Stimulated activated CD8-positive, alpha-beta memory T cell treated with anti-CD3 and anti-CD28 coated beads, Interleukin-7, amount 100 ng/mL, for 4 hours (primary cell): ENCODE data around the gene COL4A1.
"Not testable (repeated sequence)": the region's sequence is repeated elsewhere in the genome, so short reads cannot be mapped to it uniquely, and the experiment has no call there.

ENCODE experiments used
- DNase-seq, 2 donors: peaks; one replicate each; pipeline ENCODE4 v3.0.0-alpha.2; 2020; ENCODE audit warnings: low read depth in 2 of 2

The COL4A1 gene

DNA sequence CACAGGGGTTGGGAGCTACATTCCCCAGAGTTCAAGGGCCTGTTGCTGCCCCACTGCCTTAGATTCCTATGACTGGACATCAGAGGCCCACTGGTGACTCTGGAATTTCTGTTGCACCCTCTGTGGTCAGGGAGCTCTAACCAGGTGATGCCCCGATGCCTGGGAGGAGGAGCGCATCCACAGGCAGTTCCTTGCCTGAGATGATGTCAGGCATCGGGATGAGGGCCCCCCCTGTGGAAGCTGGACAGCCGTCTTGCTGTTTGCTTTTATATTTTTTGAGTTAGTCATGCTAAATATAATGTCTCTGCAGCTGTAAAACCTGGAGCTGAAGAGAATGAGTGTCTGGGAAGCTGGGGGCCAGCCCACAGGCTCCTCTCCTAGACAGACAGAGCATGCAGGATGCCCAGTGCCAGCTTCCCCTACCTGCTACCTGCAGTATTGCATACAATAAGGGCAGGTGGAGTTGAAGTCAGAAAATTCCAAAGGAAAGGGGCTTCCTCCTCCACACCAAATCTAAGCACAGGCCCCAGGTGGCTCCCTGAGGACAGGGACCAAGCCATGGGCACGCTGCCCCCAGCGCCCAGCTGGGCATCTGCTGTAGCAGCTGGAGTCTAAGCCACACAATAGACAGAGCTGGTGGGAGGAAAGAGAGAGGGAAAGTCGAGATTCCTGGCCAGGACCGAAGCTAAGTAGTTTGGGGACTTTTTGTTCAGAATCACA lies 16.4 kb upstream of the COL4A1 start:
- no peak for DNase-seq

DNA sequence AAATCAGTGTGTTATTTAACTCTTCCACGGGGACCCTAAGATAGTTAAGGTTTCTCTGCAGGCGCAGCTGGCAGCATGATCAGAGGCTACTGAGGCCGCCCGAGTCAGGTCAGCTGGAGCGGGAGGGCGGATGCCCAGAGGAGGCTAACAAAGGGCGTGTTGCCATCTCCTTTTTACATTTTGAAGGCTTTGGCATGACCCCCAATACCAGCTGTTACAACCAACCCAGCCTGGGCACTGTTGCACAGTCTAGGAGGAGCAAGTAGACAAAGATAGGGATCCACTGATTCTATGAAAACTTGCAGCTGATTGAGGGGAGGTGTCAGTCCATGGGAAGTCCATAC lies 15.8 kb upstream of the COL4A1 start:
- DNase-seq, result no peak

DNA sequence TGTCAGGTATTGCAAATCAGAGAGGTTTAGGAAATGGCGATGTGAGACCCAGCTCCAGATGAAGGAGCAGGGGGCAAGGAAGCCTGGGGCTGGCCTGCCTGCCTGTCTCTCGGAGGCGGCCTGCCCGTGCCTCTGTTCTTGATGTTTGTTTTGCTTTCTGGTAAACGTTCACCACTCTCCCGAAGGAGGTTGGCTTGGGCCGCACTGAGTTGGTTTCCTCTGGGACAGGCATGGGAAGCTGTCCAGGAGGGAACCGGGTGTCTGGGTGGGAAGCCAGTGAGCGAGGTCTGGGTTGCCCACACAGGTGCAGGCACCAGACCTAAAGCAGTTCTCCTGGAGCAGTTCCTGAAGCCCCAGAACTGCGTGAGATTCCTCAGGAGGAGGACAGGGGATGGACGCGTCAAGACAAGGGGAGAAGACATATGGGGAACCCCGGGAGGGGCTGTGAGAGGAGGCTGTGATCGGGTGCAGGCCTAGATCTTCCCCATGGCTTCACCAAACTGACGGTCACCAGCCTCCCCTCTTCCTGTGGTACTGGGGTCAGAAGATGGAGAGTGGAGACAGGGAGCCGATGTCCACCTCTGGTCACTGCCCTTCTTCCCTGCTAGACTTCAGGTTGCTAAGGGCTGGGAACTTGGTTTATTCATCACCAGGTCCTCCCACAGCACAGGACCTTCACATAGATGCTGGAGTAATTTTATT lies 15.3 kb upstream of the COL4A1 start:
- DNase-seq, result no peak

DNA sequence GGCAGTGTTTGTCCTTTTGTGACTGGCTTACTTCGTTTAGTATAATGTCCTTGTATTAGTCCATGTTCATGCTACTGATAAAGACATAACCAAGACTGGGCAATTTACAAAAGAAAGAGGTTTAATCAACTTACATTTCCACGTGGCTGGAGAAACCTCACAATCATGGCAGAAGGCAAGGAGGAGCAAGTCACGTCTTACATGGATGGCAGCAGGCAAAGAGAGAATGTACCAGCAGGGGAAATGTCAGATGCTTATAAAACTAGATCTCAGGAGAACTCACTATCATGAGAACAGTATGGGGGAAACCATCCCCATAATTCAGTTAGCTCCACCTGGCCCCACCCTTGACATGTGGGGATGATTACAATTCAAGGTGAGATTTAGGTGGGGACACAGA lies 14.6 kb upstream of the COL4A1 start:
- DNase-seq, result not testable (repeated sequence)

DNA sequence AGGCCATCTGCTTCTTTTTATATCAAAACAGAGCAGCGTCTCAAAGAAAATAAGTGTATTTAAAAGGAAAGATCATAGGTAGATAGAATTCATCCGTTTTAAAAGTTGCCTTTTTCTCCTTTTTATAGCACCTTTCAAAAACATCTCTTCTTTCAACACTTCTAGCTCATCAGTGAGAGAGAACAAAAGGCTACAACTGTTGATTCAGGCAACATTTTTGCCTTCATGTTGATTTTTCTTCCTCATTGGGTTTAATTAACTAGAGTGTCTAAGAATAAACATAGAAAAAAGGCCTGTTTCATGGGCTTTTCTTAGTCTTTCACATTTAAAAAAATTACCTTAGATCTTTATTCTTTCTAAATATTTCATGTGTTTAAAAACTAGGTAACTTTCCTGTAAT lies 13.7 kb upstream of the COL4A1 start:
- no peak for DNase-seq

DNA sequence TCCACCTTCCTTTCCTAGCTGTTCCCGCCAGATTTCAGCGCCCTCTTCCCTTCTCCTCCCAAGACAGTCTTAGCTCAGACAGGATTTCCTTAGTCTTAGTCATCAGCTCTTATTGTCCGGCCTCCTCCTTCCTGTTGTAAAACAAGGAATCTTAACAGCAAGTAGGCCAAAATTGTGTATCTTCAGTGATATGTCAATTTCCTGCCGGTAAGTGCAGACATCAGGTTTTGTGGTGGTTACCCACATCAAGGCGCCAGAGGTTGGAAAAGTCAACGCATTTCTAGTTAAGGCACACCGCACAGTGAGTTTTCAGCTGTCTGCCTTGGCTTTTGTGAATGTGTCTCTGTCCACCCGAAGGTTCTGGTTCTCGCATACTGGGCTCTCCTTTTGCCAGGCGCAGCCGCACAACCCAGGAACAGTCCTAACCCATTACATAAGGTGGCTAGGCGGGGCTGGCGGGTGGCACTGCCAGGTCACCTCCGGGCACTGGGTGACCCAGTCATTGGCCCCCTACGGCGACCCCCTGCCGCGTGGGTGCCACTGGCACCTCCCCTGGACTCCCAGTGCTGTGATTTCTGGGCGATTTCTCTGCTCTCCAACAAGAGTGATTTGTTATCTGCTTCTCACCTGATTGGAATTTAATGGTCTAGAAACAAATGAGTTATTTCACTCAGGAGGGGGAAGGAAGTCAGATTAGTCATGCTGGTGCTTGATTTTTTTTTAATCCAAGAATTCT lies 13.0 kb upstream of the COL4A1 start:
- no peak for DNase-seq

DNA sequence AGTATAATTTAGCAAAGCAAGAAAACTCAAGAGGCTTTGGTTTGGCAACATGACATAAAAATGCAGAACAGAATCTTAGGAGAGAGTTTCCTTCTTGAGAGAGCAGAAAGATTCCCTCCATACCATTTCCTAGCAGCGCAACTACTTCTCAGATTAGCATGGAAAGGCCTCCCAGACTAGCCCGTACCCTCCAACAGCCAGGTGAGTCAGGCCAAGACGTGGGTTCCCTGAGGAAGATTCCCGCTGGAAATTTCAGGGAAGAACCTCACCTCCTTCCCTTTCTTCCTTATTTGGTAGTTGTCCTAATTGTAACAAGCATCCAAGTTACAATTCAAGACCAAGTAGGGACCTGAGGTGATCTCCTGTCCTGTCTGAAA lies 12.4 kb upstream of the COL4A1 start:
- DNase-seq, result no peak

DNA sequence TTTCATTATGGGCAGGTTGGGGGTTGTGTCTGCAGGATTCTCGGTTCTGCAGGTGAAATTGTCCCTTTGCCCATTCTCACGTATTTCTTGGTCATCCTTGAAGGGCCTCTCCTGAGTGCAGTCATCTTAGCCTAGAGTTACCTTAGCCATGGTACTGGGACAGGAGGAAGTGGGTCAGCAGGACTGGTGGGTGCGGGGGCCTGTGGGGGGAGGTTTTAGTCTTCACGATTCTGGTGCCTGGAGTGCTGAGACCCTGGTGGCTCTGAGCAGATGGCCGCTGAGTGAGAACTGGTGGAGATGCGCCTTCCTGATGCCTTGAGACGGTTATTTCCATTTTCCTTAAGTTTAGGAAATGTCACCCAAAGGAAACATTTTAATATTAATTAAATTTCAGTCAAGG lies 12.0 kb upstream of the COL4A1 start:
- DNase-seq, result no peak

DNA sequence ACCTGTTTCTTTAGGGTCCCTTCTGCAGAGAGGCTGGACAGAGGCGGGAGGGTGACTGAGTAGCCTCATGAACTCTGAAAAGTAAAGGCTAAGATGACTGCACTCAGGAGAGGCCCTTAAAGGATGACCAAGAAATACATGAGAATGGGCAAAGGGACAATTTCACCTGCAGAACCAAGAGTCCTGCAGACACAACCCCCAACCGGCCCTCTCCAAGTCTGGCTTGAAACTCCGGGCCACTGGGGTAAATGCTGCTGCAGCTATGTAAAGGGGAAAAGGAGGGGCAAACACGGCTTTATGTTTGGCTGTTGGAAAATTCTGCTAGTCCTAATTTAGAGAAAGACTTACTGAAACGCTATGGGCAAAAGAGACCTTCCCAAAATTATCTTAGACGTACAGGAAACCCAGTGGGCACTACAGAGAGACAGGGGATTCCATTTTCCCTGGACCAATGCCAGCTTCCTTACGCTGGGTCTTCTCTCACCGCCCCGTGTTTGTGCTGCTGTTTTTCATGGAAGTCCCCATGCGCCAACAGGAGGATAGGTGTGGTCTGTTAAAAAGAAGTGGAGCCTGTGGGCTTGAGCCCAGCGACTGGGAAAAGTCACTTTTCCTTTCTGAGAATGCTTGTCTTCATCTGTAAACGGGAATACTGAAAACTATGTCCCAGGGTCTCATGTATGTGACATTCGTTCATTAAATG lies 10.7 kb upstream of the COL4A1 start:
- no peak for DNase-seq

DNA sequence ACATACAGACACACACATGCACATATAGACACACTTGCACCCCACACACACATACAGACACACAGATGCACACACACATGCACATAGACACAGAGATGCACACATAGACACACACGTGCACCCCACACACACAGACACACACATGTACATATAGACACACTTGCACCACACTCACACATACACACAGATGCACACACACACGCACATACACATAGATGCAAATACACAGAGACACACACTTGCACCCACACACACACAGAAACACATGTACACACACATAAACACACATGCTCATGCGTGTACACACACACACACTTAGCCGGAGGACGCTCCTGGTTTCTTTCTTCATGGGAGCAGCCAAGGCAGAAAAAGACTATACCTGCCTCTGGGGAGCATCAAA lies 10.1 kb upstream of the COL4A1 start:
- no peak for DNase-seq

DNA sequence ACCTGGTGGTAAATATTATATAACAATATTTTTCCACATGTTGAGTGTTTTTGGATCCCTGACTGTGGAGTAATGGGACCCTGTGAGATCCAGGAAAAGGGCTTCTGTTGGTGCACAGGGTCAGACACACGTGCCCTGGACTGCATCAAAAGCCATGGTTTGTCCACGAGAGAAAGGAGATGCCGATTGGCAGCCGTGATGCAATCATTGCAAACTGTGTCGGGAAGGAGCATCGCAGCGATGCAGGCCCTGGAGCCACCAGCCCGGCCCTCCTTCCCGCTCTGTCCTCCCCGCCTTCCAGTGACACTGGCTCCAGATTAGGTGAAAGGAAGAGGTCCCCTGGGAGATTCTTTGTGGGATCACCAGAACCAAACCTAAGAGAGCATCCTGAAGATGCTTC lies 9.2 kb upstream of the COL4A1 start:
- no peak for DNase-seq

DNA sequence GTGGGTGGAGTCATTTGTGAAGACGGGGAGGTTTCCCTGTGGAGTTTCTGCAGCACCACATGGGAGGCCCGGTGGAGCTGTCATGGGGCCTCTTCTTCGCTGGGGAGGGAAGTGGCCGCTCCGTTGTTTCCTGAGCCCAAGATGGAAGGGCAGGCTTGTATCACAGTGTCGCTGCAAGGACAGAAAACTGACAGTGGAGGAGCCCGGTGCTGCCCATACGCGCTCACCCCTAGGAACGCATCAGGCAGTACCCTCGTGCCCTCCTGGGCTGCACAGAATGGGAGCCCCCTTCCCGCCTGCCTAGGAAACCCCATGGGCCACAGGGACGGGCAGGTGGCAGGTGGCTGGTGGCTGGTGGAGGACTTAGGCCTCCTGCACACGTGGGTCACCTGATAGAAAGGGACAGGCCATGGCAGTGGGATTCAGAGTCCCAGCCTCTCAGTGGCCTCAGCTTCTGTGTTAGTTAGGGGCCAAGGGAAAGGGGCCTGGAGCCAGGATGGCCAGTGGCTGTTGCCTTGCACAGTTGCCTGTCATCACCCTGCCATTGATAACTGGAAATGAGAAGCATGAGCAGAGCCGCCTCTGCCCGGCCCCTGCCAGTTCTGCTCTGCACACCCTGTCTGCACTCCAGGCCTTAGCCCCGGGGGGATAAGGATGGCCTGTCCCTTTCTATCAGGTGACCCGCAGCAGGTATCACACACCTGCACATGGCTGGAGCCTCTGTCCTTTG lies 7.7 kb upstream of the COL4A1 start:
- no peak for DNase-seq

DNA sequence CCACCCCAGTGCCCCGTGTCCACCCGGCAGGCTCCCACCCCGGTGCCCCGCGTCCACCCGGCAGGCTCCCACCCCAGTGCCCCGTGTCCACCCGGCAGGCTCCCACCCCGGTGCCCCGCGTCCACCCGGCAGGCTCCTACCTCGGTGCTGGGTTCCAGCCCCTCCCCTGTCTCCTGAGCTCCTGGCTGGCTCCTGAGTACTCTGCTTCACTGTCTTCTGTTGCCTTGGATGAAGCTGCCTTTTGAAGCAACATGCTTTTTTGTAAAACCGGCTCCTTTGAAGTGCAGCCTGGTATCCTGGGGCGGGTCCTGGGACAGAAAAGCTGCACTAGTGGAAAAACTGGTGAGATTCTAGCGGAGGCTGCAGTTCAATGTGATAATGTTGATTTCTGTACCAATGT lies 6.8 kb upstream of the COL4A1 start:
- not testable (repeated sequence) for DNase-seq

DNA sequence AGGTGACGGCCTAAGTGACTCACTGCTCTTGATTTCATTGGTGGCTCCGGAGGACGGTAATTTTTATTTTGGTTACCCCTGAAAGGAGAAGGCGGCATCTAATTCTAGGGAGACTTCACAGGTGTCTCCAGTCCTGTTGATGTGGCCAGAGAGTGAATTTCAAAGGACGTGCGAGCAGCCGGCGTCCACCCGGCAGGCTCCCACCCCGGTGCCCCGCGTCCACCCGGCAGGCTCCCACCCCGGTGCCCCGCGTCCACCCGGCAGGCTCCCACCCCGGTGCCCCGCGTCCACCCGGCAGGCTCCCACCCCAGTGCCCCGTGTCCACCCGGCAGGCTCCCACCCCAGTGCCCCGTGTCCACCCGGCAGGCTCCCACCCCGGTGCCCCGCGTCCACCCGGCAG lies 6.3 kb upstream of the COL4A1 start:
- not testable (repeated sequence) for DNase-seq

DNA sequence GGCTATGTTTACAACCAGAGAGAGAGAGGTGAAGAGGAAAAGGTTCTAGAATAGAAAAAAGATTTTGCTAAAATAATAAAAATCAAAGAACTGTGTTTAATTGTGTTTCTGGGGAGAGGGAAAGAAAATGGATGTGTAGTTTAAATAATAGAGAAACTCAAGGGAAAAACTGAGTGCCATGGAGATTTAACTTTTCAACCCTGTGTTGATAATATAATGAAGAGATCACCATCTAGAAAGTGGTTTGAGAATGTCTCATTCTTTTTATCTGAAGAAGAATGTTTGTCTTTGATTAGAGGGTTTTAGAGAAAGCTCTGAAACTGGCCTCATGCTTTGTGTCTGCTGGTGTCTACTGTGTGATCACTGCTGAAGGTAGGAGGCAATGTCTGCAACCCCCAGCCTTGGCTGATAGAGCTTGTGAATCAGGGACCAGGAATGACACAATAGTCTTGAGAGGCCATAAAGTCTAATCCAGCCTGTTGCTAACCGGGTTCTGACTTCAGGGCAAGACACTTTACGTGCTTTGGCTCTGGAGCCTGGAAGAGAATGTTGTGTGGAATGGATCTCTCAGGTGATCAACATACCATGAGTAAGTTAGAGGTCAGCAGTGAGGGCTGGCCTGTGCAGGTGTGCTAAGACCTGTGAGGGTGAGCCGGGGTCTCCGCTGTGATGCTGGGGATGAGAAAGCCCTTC lies 5.5 kb upstream of the COL4A1 start:
- no peak for DNase-seq

DNA sequence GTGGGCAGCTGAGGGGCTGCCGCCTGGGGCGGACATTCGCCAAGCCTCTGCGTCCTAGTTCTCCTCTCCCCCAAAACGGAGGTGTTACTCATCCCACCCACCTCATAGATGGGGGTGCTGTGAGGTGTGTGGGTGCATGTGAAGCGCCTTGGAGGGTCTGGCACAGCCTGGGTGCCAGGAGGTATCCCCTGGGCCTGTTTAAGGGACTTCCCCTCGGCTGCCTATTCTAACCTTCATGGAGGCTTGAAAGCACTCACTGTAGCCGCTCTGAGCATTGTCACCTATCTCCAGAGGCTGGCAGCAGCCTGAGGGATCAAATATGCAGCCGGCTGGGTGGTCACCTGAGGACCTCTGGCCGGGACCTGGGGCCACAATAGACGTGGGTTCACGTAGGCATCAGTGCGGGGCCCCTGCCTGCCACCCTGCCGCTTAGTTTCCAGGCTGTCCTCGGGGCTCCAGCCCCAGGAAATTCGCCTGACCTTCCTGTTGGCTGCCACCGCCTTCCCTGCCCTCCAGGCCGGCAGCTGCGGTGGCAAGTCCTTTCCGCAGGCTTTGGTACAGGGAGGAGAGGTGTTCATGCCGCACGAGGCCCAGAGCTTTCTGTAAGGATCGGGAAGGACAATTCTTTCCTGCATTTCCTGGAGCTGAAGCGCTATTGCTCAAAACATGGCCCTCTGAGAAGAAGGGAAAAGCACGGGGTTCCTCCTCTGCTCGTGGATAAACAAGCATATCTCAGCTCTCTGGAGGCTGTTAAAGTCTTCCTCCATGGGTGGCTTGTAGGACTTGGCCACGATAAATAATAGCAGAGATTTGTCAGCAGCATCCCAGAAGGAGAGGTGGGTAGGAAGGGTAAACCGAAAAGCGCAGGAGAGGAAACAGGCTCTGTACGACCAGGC lies 4.7 kb upstream of the COL4A1 start:
- no peak for DNase-seq

DNA sequence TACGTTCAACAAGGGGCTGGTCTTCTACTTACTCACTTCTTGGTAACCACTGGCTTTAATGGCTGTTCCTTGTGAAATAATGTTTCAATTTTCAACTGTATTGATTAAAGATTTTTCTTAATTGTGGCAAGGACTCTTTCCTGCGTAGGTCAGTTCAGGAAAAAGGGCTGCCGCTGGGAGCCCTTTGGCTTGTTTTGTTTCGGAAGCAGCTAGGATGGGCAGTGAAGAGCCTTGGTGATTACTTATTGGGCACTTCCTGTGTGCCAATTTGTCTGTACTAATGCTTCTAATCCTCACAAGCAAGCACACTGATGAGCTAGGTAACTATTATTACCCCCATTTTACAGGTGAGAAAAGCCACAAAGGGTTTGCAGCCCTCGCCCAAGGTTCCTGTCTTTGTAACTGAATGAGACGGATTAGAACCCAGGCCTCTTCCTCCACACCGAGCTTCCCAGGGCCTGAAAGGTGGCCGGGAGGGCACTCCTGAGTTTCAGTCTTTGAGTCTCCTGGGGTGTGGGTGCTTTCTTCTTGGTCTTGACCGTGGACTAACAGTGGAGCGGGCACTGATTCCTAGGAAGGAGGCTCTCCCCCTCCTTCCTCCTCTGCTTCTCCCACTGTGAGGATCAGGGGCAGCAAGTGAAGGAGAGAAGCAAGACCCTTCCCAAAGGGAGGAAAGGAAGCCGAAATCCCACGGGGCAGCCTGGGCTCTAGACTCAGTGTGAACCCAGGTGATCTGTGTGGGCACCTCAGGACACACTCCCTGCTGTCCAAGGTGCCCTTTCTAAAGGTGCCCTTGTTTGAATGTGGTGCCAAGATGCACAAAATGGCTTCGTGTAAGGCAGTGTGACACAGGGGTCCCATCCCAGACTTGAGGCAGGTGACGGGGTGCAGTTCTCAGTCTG lies 3.8 kb upstream of the COL4A1 start:
- DNase-seq, result no peak

DNA sequence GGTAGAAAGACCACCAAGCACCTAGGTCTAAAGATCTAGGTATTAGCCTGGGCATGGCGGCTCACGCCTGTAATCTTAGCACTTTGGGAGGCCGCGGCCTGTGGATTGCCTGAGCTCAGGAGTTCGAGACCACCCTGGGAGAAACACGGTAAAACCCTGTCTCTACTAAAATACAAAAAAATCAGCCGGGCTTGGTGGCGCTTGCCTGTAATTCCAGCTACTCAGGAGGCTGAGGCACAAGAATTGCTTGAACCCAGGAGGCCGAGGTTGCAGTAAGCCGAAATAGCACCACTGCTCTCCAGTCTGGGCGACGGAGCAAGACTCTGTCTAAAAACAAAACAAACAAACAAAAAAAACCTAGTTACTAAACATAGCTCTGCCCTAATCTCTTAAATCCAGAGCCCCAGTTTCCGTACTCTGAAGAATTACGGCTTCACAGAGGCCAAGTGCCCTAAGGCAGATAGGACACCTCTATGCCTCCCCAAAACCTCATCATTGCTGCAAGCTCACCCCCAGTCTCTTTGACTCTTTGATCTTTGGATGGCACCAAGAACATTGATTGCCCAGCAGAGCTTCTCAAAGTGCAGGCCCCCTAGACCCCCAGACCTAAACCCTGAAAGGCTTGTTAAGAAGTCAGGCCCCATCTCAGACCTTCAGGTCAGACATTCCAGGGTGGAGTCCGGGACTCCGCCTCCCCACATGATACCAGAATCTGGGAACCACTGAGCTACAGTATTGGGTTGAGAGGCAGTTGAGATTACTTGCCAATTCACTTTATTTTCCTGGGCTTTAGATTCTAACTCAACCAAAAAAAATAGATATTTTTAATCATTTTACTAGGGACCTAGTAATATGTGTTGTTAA lies 2.9 kb upstream of the COL4A1 start:
- DNase-seq, result no peak
